Measurements from ENCODE around the gene SLC35A4. TPM values are rescaled to one million over a fixed set of nuclear protein-coding genes. Genes with fewer than 3 reads are reported as not detected.
A peak's percentile ranks its signal among the peaks of the same experiment; 100 is the strongest.

The SLC35A4 gene
- total and polyA plus RNA-seq, 2 of the 8 experiments (the other 6 are each of a cell fraction or from before 2014, with no cell fraction given) = 78.6 to 133 TPM

- TF ChIP-seq KDM4A (IDR thresholded peaks at IDR 0.05; ENCODE audit: low read depth, low read length, severe bottlenecking) (peak; percentile 96), JUN (IDR thresholded peaks at IDR 0.05; ENCODE audit: low read depth, low read length) (no peak), CBX8 (IDR thresholded peaks at IDR 0.05; ENCODE audit: borderline replicate concordance, low read depth, low read length) (no peak), SP4 (IDR thresholded peaks at IDR 0.05; ENCODE audit: low read length) (peak; percentile 83; the same call in 1 of the 2 replicates), SIN3A (conservative IDR thresholded peaks at IDR 0.05 in 1 of 2, IDR thresholded peaks at IDR 0.05 in 1 of 2; ENCODE audit: low read depth in 1 of 2, low read length in 2 of 2) (peak; percentile 20 to 54; a peak in 2 of 4 replicates), EGR1 (IDR thresholded peaks at IDR 0.05; ENCODE audit: borderline replicate concordance, low read depth, low read length) (no peak), POLR2AphosphoS5 (IDR thresholded peaks at IDR 0.05; ENCODE audit: low read depth, low read length) (peak; percentile 75), TAF7 (optimal IDR thresholded peaks at IDR 0.05; ENCODE audit: borderline replicate concordance, low read depth, low read length) (peak; percentile 38), CEBPB (IDR thresholded peaks at IDR 0.05; ENCODE audit: low read depth, low read length) (0 out of 2 replicates have a peak, but pooled peaks have one; percentile 25), NANOG (IDR thresholded peaks at IDR 0.05; ENCODE audit: insufficient read depth, low read depth, low read length, poor library complexity, severe bottlenecking) (no peak), MAX (IDR thresholded peaks at IDR 0.05) (peak; percentile 99), KDM5A (IDR thresholded peaks at IDR 0.05; ENCODE audit: low read length) (no peak; the same call in 1 of the 2 replicates), CBX5 (IDR thresholded peaks at IDR 0.05; ENCODE audit: low read depth, low read length) (no peak), TAF1 (IDR thresholded peaks at IDR 0.05; ENCODE audit: low read depth, low read length) (peak; percentile 67), HDAC2 (IDR thresholded peaks at IDR 0.05; ENCODE audit: borderline replicate concordance in 1 of 2, low read depth in 2 of 2, low read length in 2 of 2) (peak; percentile 100), PHF8 (conservative IDR thresholded peaks at IDR 0.05; ENCODE audit: low read depth, low read length) (peak; percentile 82), TBP (IDR thresholded peaks at IDR 0.05; ENCODE audit: low read depth, low read length) (peak; percentile 74), CTBP2 (IDR thresholded peaks at IDR 0.05; ENCODE audit: borderline replicate concordance, insufficient read depth, insufficient read length, low read length) (no peak), CREB1 (IDR thresholded peaks at IDR 0.05) (peak; percentile 96)
- TF ChIP-seq, protein P1, sequence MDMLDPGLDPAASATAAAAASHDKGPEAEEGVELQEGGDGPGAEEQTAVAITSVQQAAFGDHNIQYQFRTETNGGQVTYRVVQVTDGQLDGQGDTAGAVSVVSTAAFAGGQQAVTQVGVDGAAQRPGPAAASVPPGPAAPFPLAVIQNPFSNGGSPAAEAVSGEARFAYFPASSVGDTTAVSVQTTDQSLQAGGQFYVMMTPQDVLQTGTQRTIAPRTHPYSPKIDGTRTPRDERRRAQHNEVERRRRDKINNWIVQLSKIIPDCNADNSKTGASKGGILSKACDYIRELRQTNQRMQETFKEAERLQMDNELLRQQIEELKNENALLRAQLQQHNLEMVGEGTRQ (IDR thresholded peaks at IDR 0.05; ENCODE audit: low read length) = peak; percentile 68
- TF ChIP-seq, protein P2, sequence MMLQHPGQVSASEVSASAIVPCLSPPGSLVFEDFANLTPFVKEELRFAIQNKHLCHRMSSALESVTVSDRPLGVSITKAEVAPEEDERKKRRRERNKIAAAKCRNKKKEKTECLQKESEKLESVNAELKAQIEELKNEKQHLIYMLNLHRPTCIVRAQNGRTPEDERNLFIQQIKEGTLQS (IDR thresholded peaks at IDR 0.05; ENCODE audit: insufficient read depth, low read depth, low read length) = 0 out of 2 replicates have a peak, but pooled peaks have one; percentile 30
These were observed at the start of gene SLC35A4, which contains the start of gene APBB3 (continued) for GRCh38 chr5:140564196-140565023.
